Spleen (tissue), 7 donors: ENCODE results near the gene ZNF236.

Experiments used
- CTCF ChIP-seq, 11 experiments: fragments of 200-600 bp in 7 of 11; fragments of 450-650 bp in 4 of 11; sonication (generic) in 4 of 11; IDR thresholded peaks in 8 of 11; conservative IDR thresholded peaks in 3 of 11; 1 replicate in 7 of 11; 2 replicates in 4 of 11; pipeline versions ENCODE4 v1.4.0 to v1.8.0; 2016 to 2021; ENCODE audit warnings: antibody characterized with exemption in 11 of 11, inconsistent platforms in 4 of 11, mild to moderate bottlenecking in 1 of 11
- POLR2A ChIP-seq, 3 donors: fragments of 450-650 bp; IDR thresholded peaks; one replicate each; pipeline ENCODE4 v1.5.1; 2017; ENCODE audit warnings: antibody characterized with exemption in 3 of 3, mild to moderate bottlenecking in 1 of 3
- POLR2AphosphoS5 ChIP-seq, 3 donors: sonication (generic); formaldehyde crosslinking; IDR thresholded peaks; one replicate each; pipeline ENCODE4 v1.5.1; 2017; ENCODE audit warnings: antibody characterized with exemption in 3 of 3
- donor health status: DM: no; HTN: no; CAD: no; lungs with moderate emphysema.
- donor health status: DM: no; HTN: no; CAD: no.
- donor health status: DM: no; HTN: no; CAD: no.

DNA sequence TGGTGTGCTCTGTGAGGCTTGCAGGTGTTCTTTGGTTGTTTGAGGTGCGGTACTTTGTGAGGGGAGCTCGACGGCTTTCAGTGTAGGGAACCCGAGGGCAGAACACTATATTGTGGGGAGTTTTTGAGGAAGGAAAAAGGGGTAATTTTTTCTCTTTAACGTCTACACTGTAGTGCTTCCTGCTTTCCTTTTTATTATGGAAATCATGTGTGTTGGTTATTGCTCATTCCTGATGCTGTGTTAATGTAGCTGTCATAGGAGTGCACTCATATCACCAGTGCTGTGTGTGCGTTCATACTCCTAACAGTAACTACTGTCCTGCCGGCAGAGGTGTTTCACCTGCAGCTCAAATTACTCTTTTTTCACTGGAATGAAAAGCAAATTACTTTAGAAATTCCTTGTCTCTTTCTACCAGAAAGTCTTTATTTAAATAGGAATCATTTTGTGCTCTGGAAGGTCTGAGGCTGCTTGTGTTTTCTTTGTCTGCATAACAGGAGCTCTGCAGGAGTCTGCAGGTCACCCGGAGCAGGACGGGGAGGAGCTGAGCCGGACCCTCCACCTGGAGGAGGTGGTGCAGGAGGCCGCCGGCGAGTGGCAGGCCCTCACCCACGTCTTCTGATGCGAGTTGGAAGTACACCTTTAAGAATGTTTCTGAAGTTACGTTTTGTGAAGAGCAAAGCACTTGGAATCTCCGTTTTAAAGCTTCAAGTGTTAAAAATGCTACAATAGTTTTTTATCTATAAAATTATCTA lies 145.5 kb downstream of the ZNF236 start:
- TF ChIP-seq CTCF (IDR thresholded peaks at IDR 0.05 in 8 of 11, conservative IDR thresholded peaks at IDR 0.05 in 3 of 11) (no peak), POLR2A (IDR thresholded peaks at IDR 0.05) (no peak), POLR2AphosphoS5 (IDR thresholded peaks at IDR 0.05) (no peak)
